ENCODE measurements around the gene BCAS3.

DNA sequence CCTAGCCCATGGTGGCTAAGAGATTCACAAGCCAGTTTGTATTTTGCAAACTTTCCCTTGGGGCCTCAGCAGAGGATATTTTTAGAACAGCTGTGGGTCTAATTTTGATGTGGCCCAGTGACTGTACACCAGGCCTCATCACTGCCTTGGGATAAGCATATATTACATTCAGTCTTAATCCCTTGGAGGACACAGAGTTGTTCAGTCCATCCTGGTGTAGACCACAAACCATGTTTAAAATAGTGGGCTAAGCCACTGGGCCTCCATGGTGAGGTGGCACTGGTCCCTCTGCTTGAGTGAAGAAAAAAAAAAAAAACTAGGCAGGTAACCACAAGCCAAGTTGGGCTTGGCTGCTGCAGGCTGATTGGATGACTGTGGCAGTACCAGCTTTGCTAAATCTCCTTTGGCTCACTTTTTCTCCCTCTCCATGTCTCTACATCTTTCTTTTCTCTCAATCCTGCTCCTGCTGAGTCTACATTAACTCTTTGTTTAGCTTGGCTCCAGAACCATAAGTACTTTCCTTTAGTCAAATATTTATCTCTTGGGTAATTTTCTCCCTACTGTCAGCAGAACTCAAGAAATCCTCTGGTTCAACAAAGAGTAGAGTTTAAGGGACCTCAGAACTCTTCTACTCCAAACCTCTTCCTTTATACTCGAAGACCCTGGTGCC lies 602.0 kb downstream of the BCAS3 start:
- TF ChIP-seq, protein P1, sequence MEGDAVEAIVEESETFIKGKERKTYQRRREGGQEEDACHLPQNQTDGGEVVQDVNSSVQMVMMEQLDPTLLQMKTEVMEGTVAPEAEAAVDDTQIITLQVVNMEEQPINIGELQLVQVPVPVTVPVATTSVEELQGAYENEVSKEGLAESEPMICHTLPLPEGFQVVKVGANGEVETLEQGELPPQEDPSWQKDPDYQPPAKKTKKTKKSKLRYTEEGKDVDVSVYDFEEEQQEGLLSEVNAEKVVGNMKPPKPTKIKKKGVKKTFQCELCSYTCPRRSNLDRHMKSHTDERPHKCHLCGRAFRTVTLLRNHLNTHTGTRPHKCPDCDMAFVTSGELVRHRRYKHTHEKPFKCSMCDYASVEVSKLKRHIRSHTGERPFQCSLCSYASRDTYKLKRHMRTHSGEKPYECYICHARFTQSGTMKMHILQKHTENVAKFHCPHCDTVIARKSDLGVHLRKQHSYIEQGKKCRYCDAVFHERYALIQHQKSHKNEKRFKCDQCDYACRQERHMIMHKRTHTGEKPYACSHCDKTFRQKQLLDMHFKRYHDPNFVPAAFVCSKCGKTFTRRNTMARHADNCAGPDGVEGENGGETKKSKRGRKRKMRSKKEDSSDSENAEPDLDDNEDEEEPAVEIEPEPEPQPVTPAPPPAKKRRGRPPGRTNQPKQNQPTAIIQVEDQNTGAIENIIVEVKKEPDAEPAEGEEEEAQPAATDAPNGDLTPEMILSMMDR (conservative IDR thresholded peaks at IDR 0.05; ENCODE audit: low read depth, low read length) = no peak
- TF ChIP-seq EZH2 (IDR thresholded peaks at IDR 0.05; ENCODE audit: borderline replicate concordance, low read depth, low read length, poor library complexity, severe bottlenecking) = no peak

Measured in A673 (cell line).